GM23338 (cell line): ENCODE data around the gene SLC35F4. TPM values are rescaled to one million over a fixed set of nuclear protein-coding genes. Genes with fewer than 3 reads are reported as not detected.

Experiments used
- ATAC-seq: fragments of 200-7000 bp; cut with Tn5 transposase; 3 replicates; pipeline ENCODE4 v1.9.1; 2020
- DNase-seq: peaks from one replicate; pipeline ENCODE4 v3.0.0-alpha.2; 2015; ENCODE audit warnings: low spot score
- H2AFZ ChIP-seq: fragments of 200-600 bp; sonication (generic); 2 replicates; pipeline ENCODE4 v1.8.0; 2016; ENCODE audit warnings: antibody characterized with exemption, mild to moderate bottlenecking, moderate library complexity
- H3F3A ChIP-seq: fragments of 200-600 bp; sonication (generic); replicated peaks from 2 replicates; pipeline ENCODE4 v1.8.0; 2017; ENCODE audit warnings: antibody characterized with exemption, mixed run types, low read depth
- H3K27ac ChIP-seq: fragments of 200-600 bp; sonication (generic); 2 replicates; pipeline ENCODE4 v1.6.1; 2016; ENCODE audit warnings: low read depth
- H3K27me3 ChIP-seq: fragments of 200-600 bp; sonication (generic); 2 replicates; pipeline ENCODE4 v1.8.0; 2016; ENCODE audit warnings: mild to moderate bottlenecking, mixed run types, moderate library complexity; ENCODE audit not compliant: insufficient read depth
- H3K36me3 ChIP-seq: fragments of 200-600 bp; sonication (generic); 2 replicates; pipeline ENCODE4 v1.8.0; 2016; ENCODE audit warnings: mild to moderate bottlenecking; ENCODE audit not compliant: insufficient read depth
- H3K4me1 ChIP-seq: fragments of 200-600 bp; sonication (generic); 2 replicates; pipeline ENCODE4 v1.8.0; 2016; ENCODE audit warnings: mild to moderate bottlenecking, moderate library complexity; ENCODE audit not compliant: insufficient read depth
- H3K4me2 ChIP-seq: fragments of 200-600 bp; sonication (generic); 2 replicates; pipeline ENCODE4 v1.7.1; 2017; ENCODE audit warnings: mixed run types
- H3K4me3 ChIP-seq: fragments of 200-600 bp; sonication (generic); 2 replicates; pipeline ENCODE4 v1.6.1; 2016; ENCODE audit warnings: mixed run types
- H3K79me2 ChIP-seq: fragments of 200-600 bp; sonication (generic); replicated peaks from 2 replicates; pipeline ENCODE4 v1.8.0; 2017; ENCODE audit warnings: mild to moderate bottlenecking; ENCODE audit not compliant: insufficient read depth
- H3K9me2 ChIP-seq: fragments of 200-600 bp; sonication (generic); 2 replicates; pipeline ENCODE4 v1.8.0; 2017; ENCODE audit not compliant: insufficient read depth
- H4K20me1 ChIP-seq: fragments of 200-600 bp; sonication (generic); replicated peaks from 2 replicates; pipeline ENCODE4 v1.8.0; 2017; ENCODE audit warnings: mild to moderate bottlenecking; ENCODE audit not compliant: insufficient read depth
- H3K27ac Mint-ChIP-seq: 2 replicates; pipeline ENCODE4 v1.8.0; 2020; ENCODE audit warnings: inconsistent platforms, mild to moderate bottlenecking, moderate library complexity, mixed read lengths
- H3K27me3 Mint-ChIP-seq: 3 replicates; pipeline ENCODE4 v1.8.0; 2022; ENCODE audit warnings: low read depth, mild to moderate bottlenecking, moderate library complexity, mixed read lengths, inconsistent platforms; ENCODE audit not compliant: insufficient read depth, poor library complexity
- H3K36me3 Mint-ChIP-seq: 3 replicates; pipeline ENCODE4 v1.8.0; 2021; ENCODE audit warnings: low read depth, mild to moderate bottlenecking, inconsistent platforms, moderate library complexity, mixed read lengths
- H3K4me1 Mint-ChIP-seq: 3 replicates; pipeline ENCODE4 v1.8.0; 2020; ENCODE audit warnings: mild to moderate bottlenecking, inconsistent platforms, mixed read lengths
- H3K4me3 Mint-ChIP-seq: 3 replicates; pipeline ENCODE4 v1.8.0; 2021; ENCODE audit warnings: moderate library complexity, mild to moderate bottlenecking, inconsistent platforms, mixed read lengths
- H3K9me3 Mint-ChIP-seq: 3 replicates; pipeline ENCODE4 v1.8.0; 2020; ENCODE audit warnings: moderate library complexity, mild to moderate bottlenecking, inconsistent platforms, mixed read lengths
- EZH2 ChIP-seq: fragments of 200-600 bp; sonication (generic); IDR thresholded peaks from one replicate; pipeline ENCODE4 v1.8.0; 2017; ENCODE audit warnings: antibody characterized with exemption, mild to moderate bottlenecking, low read depth; ENCODE audit not compliant: unreplicated experiment
- STAT1 ChIP-seq: IDR thresholded peaks from one replicate; pipeline ENCODE4 v1.6.1; 2016; ENCODE audit warnings: antibody characterized with exemption; ENCODE audit not compliant: unreplicated experiment
- ZNF114 ChIP-seq: fragments of 250-450 bp; sonication (Bioruptor Pico); IDR thresholded peaks from 2 replicates; pipeline ENCODE4 v1.5.0; 2020; ENCODE audit warnings: mild to moderate bottlenecking, moderate library complexity
- ZNF331 ChIP-seq: fragments of 250-450 bp; sonication (Bioruptor Pico); IDR thresholded peaks from 2 replicates; pipeline ENCODE4 v1.5.0; 2020; ENCODE audit warnings: low read depth, mild to moderate bottlenecking, moderate library complexity
- polyA plus RNA-seq: library from polyadenylated mRNA; unstranded; fragments of >200 nt; fragmentation: Nextera tagmentation; extraction: Ambion mirVana; gene quantifications from 2 replicates; pipeline ENCODE4 v1.2.1, GENCODE V29; 2016
- total RNA-seq: library from RNA; depleted of rRNA; stranded (reverse); fragments of >200 nt; shearing (Covaris generic); gene quantifications from 2 replicates; pipeline ENCODE4 v1.2.3, GENCODE V29; 2014
- TF ChIP-seq, protein P1 (sequence below): fragments of 250-450 bp; sonication (Bioruptor Pico); IDR thresholded peaks from 2 replicates; pipeline ENCODE4 v1.5.0; 2020; ENCODE audit warnings: mild to moderate bottlenecking, moderate library complexity
- TF ChIP-seq, protein P2 (sequence below): IDR thresholded peaks from one replicate; pipeline ENCODE4 v1.6.1; 2018; ENCODE audit warnings: antibody characterized with exemption; ENCODE audit not compliant: unreplicated experiment

The SLC35F4 gene
- total and polyA plus RNA-seq, 2 experiments from 2014 or later: 0.10 TPM; not detected in 1

DNA sequence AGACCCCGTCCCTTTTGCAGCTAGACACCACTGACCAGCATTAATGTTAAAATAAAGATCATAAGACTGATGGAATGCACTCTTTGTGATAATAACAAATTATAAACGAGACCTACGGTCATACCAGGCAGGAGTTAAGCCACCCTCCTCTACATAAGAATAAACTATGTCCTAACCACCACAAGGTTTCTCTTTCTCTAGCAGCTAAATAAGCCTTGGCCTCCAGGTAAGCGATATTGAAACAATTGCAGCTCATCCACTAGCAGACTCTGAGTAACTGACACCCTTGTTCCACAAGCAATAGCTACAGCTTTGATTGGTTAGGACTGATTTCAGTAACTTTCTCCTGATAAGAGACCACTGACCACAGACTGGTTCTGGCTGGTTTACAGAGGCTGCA, 228.0 kb downstream of the SLC35F4 start:
- TF ChIP-seq, protein P1, sequence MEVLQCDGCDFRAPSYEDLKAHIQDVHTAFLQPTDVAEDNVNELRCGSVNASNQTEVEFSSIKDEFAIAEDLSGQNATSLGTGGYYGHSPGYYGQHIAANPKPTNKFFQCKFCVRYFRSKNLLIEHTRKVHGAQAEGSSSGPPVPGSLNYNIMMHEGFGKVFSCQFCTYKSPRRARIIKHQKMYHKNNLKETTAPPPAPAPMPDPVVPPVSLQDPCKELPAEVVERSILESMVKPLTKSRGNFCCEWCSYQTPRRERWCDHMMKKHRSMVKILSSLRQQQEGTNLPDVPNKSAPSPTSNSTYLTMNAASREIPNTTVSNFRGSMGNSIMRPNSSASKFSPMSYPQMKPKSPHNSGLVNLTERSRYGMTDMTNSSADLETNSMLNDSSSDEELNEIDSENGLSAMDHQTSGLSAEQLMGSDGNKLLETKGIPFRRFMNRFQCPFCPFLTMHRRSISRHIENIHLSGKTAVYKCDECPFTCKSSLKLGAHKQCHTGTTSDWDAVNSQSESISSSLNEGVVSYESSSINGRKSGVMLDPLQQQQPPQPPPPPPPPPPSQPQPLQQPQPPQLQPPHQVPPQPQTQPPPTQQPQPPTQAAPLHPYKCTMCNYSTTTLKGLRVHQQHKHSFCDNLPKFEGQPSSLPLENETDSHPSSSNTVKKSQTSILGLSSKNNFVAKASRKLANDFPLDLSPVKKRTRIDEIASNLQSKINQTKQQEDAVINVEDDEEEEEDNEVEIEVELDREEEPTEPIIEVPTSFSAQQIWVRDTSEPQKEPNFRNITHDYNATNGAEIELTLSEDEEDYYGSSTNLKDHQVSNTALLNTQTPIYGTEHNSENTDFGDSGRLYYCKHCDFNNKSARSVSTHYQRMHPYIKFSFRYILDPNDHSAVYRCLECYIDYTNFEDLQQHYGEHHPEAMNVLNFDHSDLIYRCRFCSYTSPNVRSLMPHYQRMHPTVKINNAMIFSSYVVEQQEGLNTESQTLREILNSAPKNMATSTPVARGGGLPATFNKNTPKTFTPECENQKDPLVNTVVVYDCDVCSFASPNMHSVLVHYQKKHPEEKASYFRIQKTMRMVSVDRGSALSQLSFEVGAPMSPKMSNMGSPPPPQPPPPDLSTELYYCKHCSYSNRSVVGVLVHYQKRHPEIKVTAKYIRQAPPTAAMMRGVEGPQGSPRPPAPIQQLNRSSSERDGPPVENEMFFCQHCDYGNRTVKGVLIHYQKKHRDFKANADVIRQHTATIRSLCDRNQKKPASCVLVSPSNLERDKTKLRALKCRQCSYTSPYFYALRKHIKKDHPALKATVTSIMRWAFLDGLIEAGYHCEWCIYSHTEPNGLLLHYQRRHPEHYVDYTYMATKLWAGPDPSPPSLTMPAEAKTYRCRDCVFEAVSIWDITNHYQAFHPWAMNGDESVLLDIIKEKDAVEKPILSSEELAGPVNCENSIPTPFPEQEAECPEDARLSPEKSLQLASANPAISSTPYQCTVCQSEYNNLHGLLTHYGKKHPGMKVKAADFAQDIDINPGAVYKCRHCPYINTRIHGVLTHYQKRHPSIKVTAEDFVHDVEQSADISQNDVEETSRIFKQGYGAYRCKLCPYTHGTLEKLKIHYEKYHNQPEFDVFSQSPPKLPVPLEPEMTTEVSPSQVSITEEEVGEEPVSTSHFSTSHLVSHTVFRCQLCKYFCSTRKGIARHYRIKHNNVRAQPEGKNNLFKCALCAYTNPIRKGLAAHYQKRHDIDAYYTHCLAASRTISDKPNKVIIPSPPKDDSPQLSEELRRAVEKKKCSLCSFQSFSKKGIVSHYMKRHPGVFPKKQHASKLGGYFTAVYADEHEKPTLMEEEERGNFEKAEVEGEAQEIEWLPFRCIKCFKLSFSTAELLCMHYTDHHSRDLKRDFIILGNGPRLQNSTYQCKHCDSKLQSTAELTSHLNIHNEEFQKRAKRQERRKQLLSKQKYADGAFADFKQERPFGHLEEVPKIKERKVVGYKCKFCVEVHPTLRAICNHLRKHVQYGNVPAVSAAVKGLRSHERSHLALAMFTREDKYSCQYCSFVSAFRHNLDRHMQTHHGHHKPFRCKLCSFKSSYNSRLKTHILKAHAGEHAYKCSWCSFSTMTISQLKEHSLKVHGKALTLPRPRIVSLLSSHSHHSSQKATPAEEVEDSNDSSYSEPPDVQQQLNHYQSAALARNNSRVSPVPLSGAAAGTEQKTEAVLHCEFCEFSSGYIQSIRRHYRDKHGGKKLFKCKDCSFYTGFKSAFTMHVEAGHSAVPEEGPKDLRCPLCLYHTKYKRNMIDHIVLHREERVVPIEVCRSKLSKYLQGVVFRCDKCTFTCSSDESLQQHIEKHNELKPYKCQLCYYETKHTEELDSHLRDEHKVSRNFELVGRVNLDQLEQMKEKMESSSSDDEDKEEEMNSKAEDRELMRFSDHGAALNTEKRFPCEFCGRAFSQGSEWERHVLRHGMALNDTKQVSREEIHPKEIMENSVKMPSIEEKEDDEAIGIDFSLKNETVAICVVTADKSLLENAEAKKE (CRISPR knock-in tag): no peak
- TF ChIP-seq, protein P2, sequence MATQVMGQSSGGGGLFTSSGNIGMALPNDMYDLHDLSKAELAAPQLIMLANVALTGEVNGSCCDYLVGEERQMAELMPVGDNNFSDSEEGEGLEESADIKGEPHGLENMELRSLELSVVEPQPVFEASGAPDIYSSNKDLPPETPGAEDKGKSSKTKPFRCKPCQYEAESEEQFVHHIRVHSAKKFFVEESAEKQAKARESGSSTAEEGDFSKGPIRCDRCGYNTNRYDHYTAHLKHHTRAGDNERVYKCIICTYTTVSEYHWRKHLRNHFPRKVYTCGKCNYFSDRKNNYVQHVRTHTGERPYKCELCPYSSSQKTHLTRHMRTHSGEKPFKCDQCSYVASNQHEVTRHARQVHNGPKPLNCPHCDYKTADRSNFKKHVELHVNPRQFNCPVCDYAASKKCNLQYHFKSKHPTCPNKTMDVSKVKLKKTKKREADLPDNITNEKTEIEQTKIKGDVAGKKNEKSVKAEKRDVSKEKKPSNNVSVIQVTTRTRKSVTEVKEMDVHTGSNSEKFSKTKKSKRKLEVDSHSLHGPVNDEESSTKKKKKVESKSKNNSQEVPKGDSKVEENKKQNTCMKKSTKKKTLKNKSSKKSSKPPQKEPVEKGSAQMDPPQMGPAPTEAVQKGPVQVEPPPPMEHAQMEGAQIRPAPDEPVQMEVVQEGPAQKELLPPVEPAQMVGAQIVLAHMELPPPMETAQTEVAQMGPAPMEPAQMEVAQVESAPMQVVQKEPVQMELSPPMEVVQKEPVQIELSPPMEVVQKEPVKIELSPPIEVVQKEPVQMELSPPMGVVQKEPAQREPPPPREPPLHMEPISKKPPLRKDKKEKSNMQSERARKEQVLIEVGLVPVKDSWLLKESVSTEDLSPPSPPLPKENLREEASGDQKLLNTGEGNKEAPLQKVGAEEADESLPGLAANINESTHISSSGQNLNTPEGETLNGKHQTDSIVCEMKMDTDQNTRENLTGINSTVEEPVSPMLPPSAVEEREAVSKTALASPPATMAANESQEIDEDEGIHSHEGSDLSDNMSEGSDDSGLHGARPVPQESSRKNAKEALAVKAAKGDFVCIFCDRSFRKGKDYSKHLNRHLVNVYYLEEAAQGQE: no peak
- TF ChIP-seq ZNF114 (CRISPR knock-in tag) (no peak), ZNF331 (no peak), EZH2 (no peak), STAT1 (no peak)
- no peaks in the 10 kb centered on the region for H3K4me1 Mint-ChIP-seq

More for the DNA sequence above, 228.0 kb downstream of the SLC35F4 start:
- H4K20me1 ChIP-seq: no peaks in the 10 kb centered on the region
- ATAC-seq (no peak), DNase-seq (no peak)
- H2AFZ ChIP-seq: no peak overlapping the region
- Mint-ChIP-seq H3K27me3 (peaks cover 2% of the 10 kb centered on the region), H3K9me3 (no peaks in the 10 kb centered on the region), H3K4me3 (no peak overlapping the region), H3K36me3 (no peaks in the 10 kb centered on the region), H3K27ac (no peak overlapping the region)
- H3K36me3 ChIP-seq: no peaks in the 10 kb centered on the region
- H3K4me1 ChIP-seq: no peaks in the 10 kb centered on the region
- no peak overlapping the region for H3K4me2 ChIP-seq
- H3K9me2 ChIP-seq: no peaks in the 10 kb centered on the region
- H3F3A ChIP-seq: no peaks in the 10 kb centered on the region
- H3K27me3 ChIP-seq: no peaks in the 10 kb centered on the region
- no peak overlapping the region for H3K27ac ChIP-seq
- no peaks in the 10 kb centered on the region for H3K79me2 ChIP-seq
- no peak overlapping the region for H3K4me3 ChIP-seq
